ENCODE data around the gene ANKRD27. TPM values are rescaled to one million over a fixed set of nuclear protein-coding genes. Genes with fewer than 3 reads are reported as not detected.

The ANKRD27 gene
- polyA plus RNA-seq, 1 of the 3 experiments (the other 2 are of a cell fraction) = 16.5 TPM

- ChIA-PET CTCF (interaction anchor here (0.6 to 1.4 kb wide), 6 partner anchors 10 to 102 kb away, joined by 3 to 4 read pairs (median 3); no protein-coding TSS in a partner anchor), POLR2A (interaction anchor here (0.6 kb wide), 1 partner anchor 227 kb away, joined by 4 read pairs; no protein-coding TSS in a partner anchor)
- H3K9me3 ChIP-seq = no peaks in the 10 kb centered on the region
- WGBS (ENCODE audit: low lambda C conversion rate) = 66% methylated on average over 5 of the region's 5 CpGs
- H3K27ac ChIP-seq (ENCODE audit: low read depth in 2 of 2, low read length in 1 of 2) = no peak overlapping the region
- H3K9me2 ChIP-seq = no peaks in the 10 kb centered on the region
- H2AFZ ChIP-seq (ENCODE audit: low read depth) = no peak overlapping the region
- H3K36me3 ChIP-seq (replicated peaks in 1 of 2; ENCODE audit: control insufficient read depth in 1 of 2, insufficient read depth in 2 of 2, low read length in 1 of 2) = no peaks in the 10 kb centered on the region
- no peaks in the 10 kb centered on the region for H3K79me2 ChIP-seq (ENCODE audit: insufficient read depth)
- H3K9ac ChIP-seq = no peak overlapping the region
- no peaks in the 10 kb centered on the region for H3K4me1 ChIP-seq (ENCODE audit: control insufficient read depth in 1 of 2, insufficient read depth in 2 of 2, low read depth in 1 of 2, low read length in 1 of 2)
- no peak overlapping the region for H3K4me2 ChIP-seq
- H4K20me1 ChIP-seq (ENCODE audit: insufficient read depth) = no peaks in the 10 kb centered on the region
- H3K27me3 ChIP-seq (ENCODE audit: insufficient read depth) = no peaks in the 10 kb centered on the region; the same call in 1 of the 2 replicates
- H3K4me3 ChIP-seq (ENCODE audit: low read depth in 2 of 2, low read length in 1 of 2) = no peak overlapping the region
- H3F3A ChIP-seq (replicated peaks; ENCODE audit: insufficient read depth) = peaks cover 6% of the 10 kb centered on the region
- DNase-seq = no peak
- TF ChIP-seq TEAD4 (IDR thresholded peaks at IDR 0.05; ENCODE audit: borderline replicate concordance, insufficient read depth) (no peak), USF2 (IDR thresholded peaks at IDR 0.05; ENCODE audit: borderline replicate concordance, low read depth, low read length) (no peak), TCF12 (IDR thresholded peaks at IDR 0.05) (no peak), SIN3A (IDR thresholded peaks at IDR 0.05; ENCODE audit: borderline replicate concordance, low read depth, low read length) (no peak), FOXJ3 (CRISPR knock-in tag; IDR thresholded peaks at IDR 0.05) (no peak), RXRA (IDR thresholded peaks at IDR 0.05; ENCODE audit: borderline replicate concordance, low read depth) (no peak), CTCF (IDR thresholded peaks at IDR 0.05) (no peak), GABPA (IDR thresholded peaks at IDR 0.05; ENCODE audit: low read depth) (no peak), PBX3 (IDR thresholded peaks at IDR 0.05) (no peak), TAF1 (IDR thresholded peaks at IDR 0.05; ENCODE audit: borderline replicate concordance, low read depth, low read length) (no peak), MXI1 (IDR thresholded peaks at IDR 0.05; ENCODE audit: low read depth, low read length) (no peak), FOXM1 (IDR thresholded peaks at IDR 0.05; ENCODE audit: low read depth) (no peak), NFIC (IDR thresholded peaks at IDR 0.05; ENCODE audit: borderline replicate concordance) (no peak), GATA2 (CRISPR knock-in tag; IDR thresholded peaks at IDR 0.05) (no peak), EP300 (IDR thresholded peaks at IDR 0.05; ENCODE audit: borderline replicate concordance in 1 of 2, low read depth in 1 of 2, low read length in 1 of 2) (no peak), ZBTB33 (IDR thresholded peaks at IDR 0.05; ENCODE audit: borderline replicate concordance, low read depth) (no peak), RFX5 (IDR thresholded peaks at IDR 0.05; ENCODE audit: low read length) (no peak), REST (IDR thresholded peaks at IDR 0.05; ENCODE audit: low read depth, low read length) (no peak), CHD2 (IDR thresholded peaks at IDR 0.05; ENCODE audit: low read length, partially characterized antibody) (no peak), MAX (IDR thresholded peaks at IDR 0.05; ENCODE audit: low read depth) (no peak)
Observed at GRCh38 chr19:32566246-32566830, 108.6 kb downstream of the ANKRD27 start.

Data from SK-N-SH (cell line).